Liver (tissue), 3 donors: Measurements from ENCODE around the gene CELF1.
"Not testable (repeated sequence)": the region's sequence is repeated elsewhere in the genome, so short reads cannot be mapped to it uniquely, and the experiment has no call there.

Experiments used
- CTCF ChIP-seq: fragments of 150-350 bp; IDR thresholded peaks from 2 replicates; pipeline ENCODE4 v1.5.1; 2017; ENCODE audit warnings: improper control_type of control experiment, low read depth, low read length; ENCODE audit not compliant: missing input control
- SP1 ChIP-seq: IDR thresholded peaks from 2 replicates; pipeline ENCODE4 v1.6.1; 2018; ENCODE audit warnings: antibody characterized with exemption, mild to moderate bottlenecking
- TF ChIP-seq, protein P1 (sequence below): IDR thresholded peaks from 2 replicates; pipeline ENCODE4 v1.6.1; 2016; ENCODE audit warnings: antibody characterized with exemption, mild to moderate bottlenecking
- donor health status: healthy.
- donor health status: healthy.

DNA sequence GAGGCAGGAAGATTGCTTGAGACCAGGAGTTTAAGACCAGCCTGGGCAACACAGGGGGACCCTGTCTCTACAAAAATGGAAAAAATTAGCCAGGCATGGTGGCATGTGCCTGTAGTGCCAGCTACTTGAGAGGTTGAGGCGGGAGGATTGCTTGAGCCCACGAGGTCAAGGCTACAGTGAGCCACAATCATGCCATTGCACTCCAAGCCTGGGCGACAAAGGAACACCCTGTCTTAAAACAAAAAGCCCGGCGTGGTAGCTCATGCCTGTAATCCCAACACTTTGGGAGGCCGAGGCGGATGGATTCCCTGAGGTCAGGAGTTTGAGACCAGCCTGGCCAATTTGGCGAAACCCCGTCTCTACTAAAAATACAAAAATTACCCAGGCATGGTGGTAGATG lies 22.2 kb downstream of the CELF1 start:
- not testable (repeated sequence) for TF ChIP-seq CTCF, SP1
- TF ChIP-seq, protein P1, sequence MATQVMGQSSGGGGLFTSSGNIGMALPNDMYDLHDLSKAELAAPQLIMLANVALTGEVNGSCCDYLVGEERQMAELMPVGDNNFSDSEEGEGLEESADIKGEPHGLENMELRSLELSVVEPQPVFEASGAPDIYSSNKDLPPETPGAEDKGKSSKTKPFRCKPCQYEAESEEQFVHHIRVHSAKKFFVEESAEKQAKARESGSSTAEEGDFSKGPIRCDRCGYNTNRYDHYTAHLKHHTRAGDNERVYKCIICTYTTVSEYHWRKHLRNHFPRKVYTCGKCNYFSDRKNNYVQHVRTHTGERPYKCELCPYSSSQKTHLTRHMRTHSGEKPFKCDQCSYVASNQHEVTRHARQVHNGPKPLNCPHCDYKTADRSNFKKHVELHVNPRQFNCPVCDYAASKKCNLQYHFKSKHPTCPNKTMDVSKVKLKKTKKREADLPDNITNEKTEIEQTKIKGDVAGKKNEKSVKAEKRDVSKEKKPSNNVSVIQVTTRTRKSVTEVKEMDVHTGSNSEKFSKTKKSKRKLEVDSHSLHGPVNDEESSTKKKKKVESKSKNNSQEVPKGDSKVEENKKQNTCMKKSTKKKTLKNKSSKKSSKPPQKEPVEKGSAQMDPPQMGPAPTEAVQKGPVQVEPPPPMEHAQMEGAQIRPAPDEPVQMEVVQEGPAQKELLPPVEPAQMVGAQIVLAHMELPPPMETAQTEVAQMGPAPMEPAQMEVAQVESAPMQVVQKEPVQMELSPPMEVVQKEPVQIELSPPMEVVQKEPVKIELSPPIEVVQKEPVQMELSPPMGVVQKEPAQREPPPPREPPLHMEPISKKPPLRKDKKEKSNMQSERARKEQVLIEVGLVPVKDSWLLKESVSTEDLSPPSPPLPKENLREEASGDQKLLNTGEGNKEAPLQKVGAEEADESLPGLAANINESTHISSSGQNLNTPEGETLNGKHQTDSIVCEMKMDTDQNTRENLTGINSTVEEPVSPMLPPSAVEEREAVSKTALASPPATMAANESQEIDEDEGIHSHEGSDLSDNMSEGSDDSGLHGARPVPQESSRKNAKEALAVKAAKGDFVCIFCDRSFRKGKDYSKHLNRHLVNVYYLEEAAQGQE: not testable (repeated sequence)
